ENCODE measurements around the gene CCDC178. TPM values are rescaled to one million over a fixed set of nuclear protein-coding genes. Genes with fewer than 3 reads are reported as not detected.
"Not testable (repeated sequence)": the region's sequence is repeated elsewhere in the genome, so short reads cannot be mapped to it uniquely, and the experiment has no call there.

CCDC178 gene
- total and polyA plus RNA-seq, 10 donors: 4.0 to 17.4 (median 8.0) TPM

- no peaks in the 10 kb centered on the region for H3K4me1 ChIP-seq
- no peaks in the 10 kb centered on the region for H3K27me3 ChIP-seq (replicated peaks in 1 of 7)
- no peak for DNase-seq
- intact Hi-C loops (cut with DNase I; ENCODE audit: low total_unique reads): no loop called here
- no peak overlapping the region for H3K27ac ChIP-seq
- 30 to 43% (median 33%) methylated on average over 3 of the region's 3 CpGs for WGBS, 5 donors
- H3K9me3 ChIP-seq: no peaks in the 10 kb centered on the region
- no peaks in the 10 kb centered on the region for H3K36me3 ChIP-seq
- no peak overlapping the region for H3K4me3 ChIP-seq
- TF ChIP-seq POLR2AphosphoS5 (IDR thresholded peaks at IDR 0.05) (no peak), POLR2A (IDR thresholded peaks at IDR 0.05) (no peak)
- TF ChIP-seq, protein P1, sequence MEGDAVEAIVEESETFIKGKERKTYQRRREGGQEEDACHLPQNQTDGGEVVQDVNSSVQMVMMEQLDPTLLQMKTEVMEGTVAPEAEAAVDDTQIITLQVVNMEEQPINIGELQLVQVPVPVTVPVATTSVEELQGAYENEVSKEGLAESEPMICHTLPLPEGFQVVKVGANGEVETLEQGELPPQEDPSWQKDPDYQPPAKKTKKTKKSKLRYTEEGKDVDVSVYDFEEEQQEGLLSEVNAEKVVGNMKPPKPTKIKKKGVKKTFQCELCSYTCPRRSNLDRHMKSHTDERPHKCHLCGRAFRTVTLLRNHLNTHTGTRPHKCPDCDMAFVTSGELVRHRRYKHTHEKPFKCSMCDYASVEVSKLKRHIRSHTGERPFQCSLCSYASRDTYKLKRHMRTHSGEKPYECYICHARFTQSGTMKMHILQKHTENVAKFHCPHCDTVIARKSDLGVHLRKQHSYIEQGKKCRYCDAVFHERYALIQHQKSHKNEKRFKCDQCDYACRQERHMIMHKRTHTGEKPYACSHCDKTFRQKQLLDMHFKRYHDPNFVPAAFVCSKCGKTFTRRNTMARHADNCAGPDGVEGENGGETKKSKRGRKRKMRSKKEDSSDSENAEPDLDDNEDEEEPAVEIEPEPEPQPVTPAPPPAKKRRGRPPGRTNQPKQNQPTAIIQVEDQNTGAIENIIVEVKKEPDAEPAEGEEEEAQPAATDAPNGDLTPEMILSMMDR (IDR thresholded peaks at IDR 0.05 in 8 of 11, conservative IDR thresholded peaks at IDR 0.05 in 3 of 11): no peak
These were observed 256.3 kb downstream of the CCDC178 start for GRCh38 chr18:33184175-33184574.

DNA sequence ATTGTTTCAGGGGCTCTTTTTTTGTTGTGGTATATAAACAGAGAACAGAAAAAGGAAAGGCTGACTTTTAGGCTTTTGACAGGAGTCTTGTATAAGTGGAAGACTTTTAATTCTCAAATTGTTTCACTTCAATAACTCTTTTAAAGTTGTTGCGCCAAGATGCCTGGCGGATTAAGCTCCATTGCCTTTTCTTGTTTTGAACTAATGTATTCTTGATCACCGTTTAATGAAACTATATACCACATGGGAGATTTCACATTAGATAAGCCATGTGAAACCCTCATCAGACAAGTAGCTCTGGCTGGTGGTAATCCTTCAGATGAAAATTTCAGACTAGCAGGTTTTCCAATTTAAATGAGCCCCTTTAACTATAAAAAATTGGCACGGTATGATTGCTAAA lies 257.4 kb downstream of the CCDC178 start:
- Histone ChIP-seq H3K27me3 (replicated peaks in 1 of 7) (no peaks in the 10 kb centered on the region), H3K36me3 (no peaks in the 10 kb centered on the region), H3K4me3 (no peak overlapping the region), H3K27ac (no peak overlapping the region), H3K4me1 (no peaks in the 10 kb centered on the region), H3K9me3 (no peaks in the 10 kb centered on the region)
- no peak for DNase-seq
- WGBS, 5 donors: 86 to 93% (median 90%) methylated on average over 4 of the region's 4 CpGs
- no peak for TF ChIP-seq POLR2A (IDR thresholded peaks at IDR 0.05)
- no peak for TF ChIP-seq POLR2AphosphoS5 (IDR thresholded peaks at IDR 0.05)
- TF ChIP-seq, protein P1 (IDR thresholded peaks at IDR 0.05 in 8 of 11, conservative IDR thresholded peaks at IDR 0.05 in 3 of 11): no peak
- intact Hi-C loops (cut with DNase I; ENCODE audit: low total_unique reads): no loop called here

DNA sequence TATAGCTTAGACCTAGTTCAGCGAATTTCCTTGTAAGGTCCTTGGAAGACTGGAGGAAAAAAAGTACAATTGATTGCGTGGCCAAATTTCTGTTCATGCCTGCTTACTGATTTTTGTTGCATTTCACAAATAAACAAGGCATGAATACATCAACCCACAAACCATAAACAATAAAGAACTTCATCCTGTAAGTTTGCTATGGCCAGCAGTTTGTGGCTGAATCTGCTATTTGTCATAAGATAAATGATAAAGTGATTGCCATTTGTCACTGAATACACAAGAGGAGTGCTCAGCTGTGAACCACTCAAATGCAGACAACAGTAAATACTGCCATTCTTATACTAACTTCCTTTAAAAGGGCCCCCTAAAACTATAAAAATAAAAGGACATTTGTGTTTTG lies 259.5 kb downstream of the CCDC178 start:
- no peak overlapping the region for H3K4me3 ChIP-seq
- WGBS, 5 donors: 67 to 87% (median 78%) methylated on average over 2 of the region's 2 CpGs
- H3K9me3 ChIP-seq: no peaks in the 10 kb centered on the region
- H3K27me3 ChIP-seq (replicated peaks in 1 of 7): no peaks in the 10 kb centered on the region
- no peak for DNase-seq
- TF ChIP-seq POLR2AphosphoS5 (IDR thresholded peaks at IDR 0.05) (no peak), POLR2A (IDR thresholded peaks at IDR 0.05) (no peak)
- TF ChIP-seq, protein P1 (IDR thresholded peaks at IDR 0.05 in 8 of 11, conservative IDR thresholded peaks at IDR 0.05 in 3 of 11): no peak
- H3K4me1 ChIP-seq: no peaks in the 10 kb centered on the region
- intact Hi-C loops (cut with DNase I; ENCODE audit: low total_unique reads): no loop called here
- no peaks in the 10 kb centered on the region for H3K36me3 ChIP-seq
- no peak overlapping the region for H3K27ac ChIP-seq

DNA sequence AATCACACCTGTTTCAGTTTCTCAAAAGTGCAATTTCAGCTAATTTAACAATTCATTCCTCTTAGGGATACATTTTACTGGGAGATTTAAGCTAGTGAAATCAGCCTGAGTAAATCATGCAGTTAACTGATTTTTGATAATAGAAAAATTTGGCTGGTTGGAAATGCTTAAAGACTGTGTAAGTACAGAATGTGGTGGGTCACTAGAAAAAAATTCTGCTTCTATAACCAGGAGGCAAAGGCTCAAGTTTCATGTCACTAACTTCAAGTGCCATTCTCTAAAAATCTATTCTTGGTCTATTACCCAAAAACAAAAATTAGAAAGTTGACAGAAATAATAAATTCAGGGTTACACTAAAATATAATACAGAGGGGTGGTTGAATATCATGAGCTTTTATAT lies 271.3 kb downstream of the CCDC178 start:
- intact Hi-C loops (cut with DNase I; ENCODE audit: low total_unique reads): no loop called here
- Histone ChIP-seq H3K9me3 (peaks cover 0 to 4% (median 0%) of the 10 kb centered on the region in 8 donors), H3K27ac (peak overlapping the region in 5 of 8 donors; percentile 1 to 88 (median 35)), H3K4me3 (no peak overlapping the region), H3K4me1 (no peaks in the 10 kb centered on the region), H3K36me3 (no peaks in the 10 kb centered on the region), H3K27me3 (replicated peaks in 1 of 7) (no peaks in the 10 kb centered on the region)
- no peak for DNase-seq
- TF ChIP-seq POLR2AphosphoS5 (IDR thresholded peaks at IDR 0.05) (no peak), POLR2A (IDR thresholded peaks at IDR 0.05) (no peak)
- TF ChIP-seq, protein P1 (IDR thresholded peaks at IDR 0.05 in 8 of 11, conservative IDR thresholded peaks at IDR 0.05 in 3 of 11): no peak

- H3K4me1 ChIP-seq; H3K36me3 ChIP-seq; H3K27me3 ChIP-seq (replicated peaks in 1 of 7); H3K4me3 ChIP-seq; H3K27ac ChIP-seq; DNase-seq; intact Hi-C loops (cut with DNase I; ENCODE audit: low total_unique reads): not testable (repeated sequence)
- WGBS, 5 donors: 90 to 93% (median 91%) methylated on average over 9 of the region's 9 CpGs
- H3K9me3 ChIP-seq: peaks cover 0 to 11% (median 3%) of the 10 kb centered on the region in 8 donors
These were observed 276.4 kb downstream of the CCDC178 start for GRCh38 chr18:33164121-33164520.
